Heart right ventricle (tissue), 16 donors: ENCODE results near the gene EHMT1. TPM values are rescaled to one million over a fixed set of nuclear protein-coding genes. Genes with fewer than 3 reads are reported as not detected.
"Not testable (repeated sequence)": the region's sequence is repeated elsewhere in the genome, so short reads cannot be mapped to it uniquely, and the experiment has no call there.

Source experiments
- ATAC-seq, 8 donors: fragments of 200-7000 bp; cut with Tn5 transposase; one replicate each; pipeline ENCODE4 v1.9.1; 2020; ENCODE audit warnings: mild to moderate bottlenecking in 8 of 8, moderate library complexity in 8 of 8, moderate number of reproducible peaks in 1 of 8
- DNase-seq, 2 donors: peaks; one replicate each; pipeline ENCODE4 v3.0.0-alpha.2; 2020
- H3K27ac ChIP-seq, 10 donors: fragments of 200-600 bp; sonication (generic) in 2 of 10; one replicate each; pipeline versions ENCODE4 v1.5.0 to v1.8.0; 2020 to 2022; ENCODE audit warnings: mild to moderate bottlenecking in 3 of 10
- H3K27me3 ChIP-seq, 7 donors: fragments of 200-600 bp; one replicate each; pipeline ENCODE4 v1.8.0; 2021 to 2022; ENCODE audit warnings: mild to moderate bottlenecking in 2 of 7
- H3K36me3 ChIP-seq, 9 donors: fragments of 200-600 bp; sonication (generic) in 1 of 9; one replicate each; pipeline versions ENCODE4 v1.5.0 to v1.8.0; 2020 to 2022; ENCODE audit warnings: mild to moderate bottlenecking in 2 of 9
- H3K4me1 ChIP-seq, 9 donors: fragments of 200-600 bp; sonication (generic) in 1 of 9; one replicate each; pipeline versions ENCODE4 v1.5.0 to v1.8.0; 2020 to 2022; ENCODE audit warnings: mild to moderate bottlenecking in 4 of 9
- H3K4me3 ChIP-seq, 10 donors: fragments of 200-600 bp; sonication (generic) in 2 of 10; one replicate each; pipeline versions ENCODE4 v1.5.0 to v1.8.0; 2020 to 2022; ENCODE audit warnings: mild to moderate bottlenecking in 7 of 10, moderate library complexity in 2 of 10
- H3K9me3 ChIP-seq, 11 donors: fragments of 200-600 bp in 10 of 11; sonication (generic) in 2 of 11; one replicate each; pipeline versions ENCODE4 v1.5.0 to v1.8.0; 2013 to 2022; ENCODE audit warnings: mild to moderate bottlenecking in 2 of 11, control low read depth in 1 of 11, moderate library complexity in 1 of 11
- WGBS, 2 donors: extraction: QIAGEN DNeasy Blood & Tissue Kit; methylation state at CpG; one replicate each; pipeline ENCODE4 v1.1.7; 2013; ENCODE audit warnings: inconsistent platforms in 1 of 2; 5-methylcytosine and 5-hydroxymethylcytosine counted together
- intact Hi-C, 10 donors: fragments of 100-400 bp; cut with DNase I; formaldehyde crosslinking; loops; one replicate each; pipeline versions ENCODE4 v1.11.1 to v1.14.2; 2022
- polyA plus RNA-seq, 2 donors: library from polyadenylated mRNA; stranded (reverse); fragments of 200-250 nt; gene quantifications; one replicate each; pipeline ENCODE4 v1.2.3, GENCODE V29; 2013
- total RNA-seq, 10 donors: library from RNA; stranded (reverse); fragmentation: NEBNext Ultra II Directional in 3 of 10; extraction: Animal tissue kit (Norgen Biotek cat#: 25700) in 3 of 10; gene quantifications; one replicate each; pipeline versions ENCODE4 v1.2.1 to v1.2.4, GENCODE V29; 2021 to 2023
- TF ChIP-seq, protein P1 (sequence below), 9 donors: fragments of 200-600 bp; sonication (generic) in 2 of 9; IDR thresholded peaks; one replicate each; pipeline versions ENCODE4 v1.5.0 to v1.8.0; 2021 to 2022; ENCODE audit warnings: antibody characterized with exemption in 9 of 9, mild to moderate bottlenecking in 5 of 9, moderate library complexity in 1 of 9
- donor health status: Arrhythmogenic right ventricular cardiomyopathy.
- donor health status: ischemic (EF 13 %, LVEDD 7.1; RV severe dilation, severe dysfunction).
- donor health status: healthy with polysubstance abuse.
- donor health status: DM: no; HTN: yes; CAD: no.
- donor health status: DM: no; HTN: no; CAD: no.
- donor health status: ischemic (EF 25% LVEDD 6.9; RV normal size, moderate dysfunction).
- donor health status: ischemic (EF 25% LVEDD 5.7; RV mildly dilated, moderate dysfunction).
- donor health status: healthy.
- donor health status: DM: yes; HTN: yes; CAD: no.
- donor health status: Ischemic cardiomyopathy.
- donor health status: ischemic (EF 35%, LVEDD 5.7; RV mildly dilated, moderate dysfunction).
- donor health status: nonischemic (EF 11% LVEDD 7.7; RV severe dilation, severe dysfunction).
- donor health status: DM: yes; HTN: yes; CAD: no.
- donor health status: PGD.
- donor health status: ischemic (EF 29% LVEDD 5.4; RV normal size, mild dysfunction).
- donor health status: nonischemic (EF 23%, LVEDD 6.1; RV moderate dilation, normal function).

EHMT1 gene
- total and polyA plus RNA-seq, 12 donors = 19.6 to 45.1 (median 31.1) TPM

DNA sequence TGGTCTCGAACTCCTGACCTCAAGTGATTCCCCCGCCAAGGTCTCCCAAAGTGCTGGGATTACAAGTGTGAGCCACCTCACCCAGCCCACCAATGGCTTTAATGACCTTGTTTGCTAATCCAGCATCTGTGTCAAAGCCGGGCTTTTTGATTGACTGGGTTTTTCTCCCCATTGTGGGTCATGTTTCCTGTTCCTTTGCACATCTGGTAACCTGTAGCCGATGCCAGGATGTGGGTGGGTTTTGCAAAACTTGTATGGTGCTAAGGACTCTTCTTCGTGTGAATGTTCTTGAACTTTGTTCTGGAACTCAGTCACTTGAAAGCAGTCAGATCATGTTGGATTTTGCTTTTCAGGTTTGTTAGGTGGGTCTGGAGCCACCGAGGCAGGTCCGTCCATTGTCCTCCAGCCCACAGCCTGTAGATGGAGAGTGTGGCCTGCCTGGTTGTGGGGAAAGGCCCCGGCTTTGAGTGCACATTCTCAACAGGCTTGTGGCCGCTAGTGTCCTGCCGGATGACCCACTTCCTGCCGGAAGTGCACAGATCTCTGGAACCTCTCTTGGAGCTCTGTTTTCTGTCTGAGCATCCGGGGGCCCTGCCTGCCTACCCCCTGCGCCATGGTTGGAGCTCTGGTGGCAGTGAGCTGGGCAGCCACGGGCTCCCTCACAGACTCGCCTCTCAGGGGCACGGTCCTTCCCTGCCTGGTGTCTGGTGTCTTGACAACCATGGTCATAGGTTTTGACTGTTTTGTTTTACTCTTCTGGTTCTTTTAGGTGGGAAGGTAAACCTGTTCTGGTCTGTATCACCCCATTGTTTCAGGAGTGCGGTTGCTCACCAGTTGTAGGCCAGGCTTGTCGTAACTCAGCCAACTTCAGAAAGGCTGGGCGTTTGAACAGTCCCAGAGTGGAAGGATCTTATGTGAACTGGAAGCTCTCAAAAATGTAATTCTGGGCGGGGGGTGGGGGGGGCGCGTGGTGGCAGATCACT lies 189.2 kb downstream of the EHMT1 start:
- H3K27ac ChIP-seq = no peak overlapping the region
- TF ChIP-seq, protein P1, sequence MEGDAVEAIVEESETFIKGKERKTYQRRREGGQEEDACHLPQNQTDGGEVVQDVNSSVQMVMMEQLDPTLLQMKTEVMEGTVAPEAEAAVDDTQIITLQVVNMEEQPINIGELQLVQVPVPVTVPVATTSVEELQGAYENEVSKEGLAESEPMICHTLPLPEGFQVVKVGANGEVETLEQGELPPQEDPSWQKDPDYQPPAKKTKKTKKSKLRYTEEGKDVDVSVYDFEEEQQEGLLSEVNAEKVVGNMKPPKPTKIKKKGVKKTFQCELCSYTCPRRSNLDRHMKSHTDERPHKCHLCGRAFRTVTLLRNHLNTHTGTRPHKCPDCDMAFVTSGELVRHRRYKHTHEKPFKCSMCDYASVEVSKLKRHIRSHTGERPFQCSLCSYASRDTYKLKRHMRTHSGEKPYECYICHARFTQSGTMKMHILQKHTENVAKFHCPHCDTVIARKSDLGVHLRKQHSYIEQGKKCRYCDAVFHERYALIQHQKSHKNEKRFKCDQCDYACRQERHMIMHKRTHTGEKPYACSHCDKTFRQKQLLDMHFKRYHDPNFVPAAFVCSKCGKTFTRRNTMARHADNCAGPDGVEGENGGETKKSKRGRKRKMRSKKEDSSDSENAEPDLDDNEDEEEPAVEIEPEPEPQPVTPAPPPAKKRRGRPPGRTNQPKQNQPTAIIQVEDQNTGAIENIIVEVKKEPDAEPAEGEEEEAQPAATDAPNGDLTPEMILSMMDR (IDR thresholded peaks at IDR 0.05) = no peak
- H3K4me3 ChIP-seq = no peak overlapping the region
- no peaks in the 10 kb centered on the region for H3K4me1 ChIP-seq
- ATAC-seq (no peak), DNase-seq (no peak)
- WGBS, 2 donors = 87 to 90% methylated on average over 22 of the region's 22 CpGs
- intact Hi-C loops = no loop called here
- no peaks in the 10 kb centered on the region for H3K9me3 ChIP-seq
- peaks cover 0 to 68% (median 25%) of the 10 kb centered on the region in 9 donors for H3K36me3 ChIP-seq
- no peaks in the 10 kb centered on the region for H3K27me3 ChIP-seq

DNA sequence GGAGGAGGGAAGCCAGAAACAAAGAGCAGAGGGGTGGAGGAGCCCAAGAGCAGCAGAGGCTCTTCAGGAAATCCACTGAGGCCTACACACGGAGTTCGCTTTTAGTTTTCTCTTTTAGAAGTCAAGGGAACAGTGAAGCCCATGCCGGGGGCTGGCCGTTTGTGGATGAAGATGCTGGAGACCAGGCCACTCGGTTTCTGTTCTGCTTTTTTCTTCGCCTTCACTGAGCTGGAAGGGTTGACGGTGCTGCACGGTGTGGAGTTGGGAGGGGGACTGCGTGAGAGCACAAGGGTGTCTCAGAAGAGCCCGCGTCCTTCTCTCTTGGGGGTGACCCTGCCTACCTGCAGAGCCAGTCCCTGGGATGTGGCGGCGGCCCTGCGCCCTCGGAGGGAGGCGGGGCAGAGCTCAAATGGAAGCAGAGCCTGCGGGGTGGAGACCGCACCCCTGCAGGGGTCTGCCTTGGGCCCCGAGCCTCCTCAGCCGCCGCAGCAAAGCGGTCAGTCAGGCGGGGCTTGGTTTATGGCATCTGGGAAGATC lies 190.3 kb downstream of the EHMT1 start:
- TF ChIP-seq, protein P1 (IDR thresholded peaks at IDR 0.05) = no peak
- Histone ChIP-seq H3K27ac (no peak overlapping the region), H3K36me3 (peaks cover 0 to 68% (median 33%) of the 10 kb centered on the region in 9 donors), H3K4me1 (no peaks in the 10 kb centered on the region), H3K27me3 (no peaks in the 10 kb centered on the region), H3K9me3 (no peaks in the 10 kb centered on the region), H3K4me3 (no peak overlapping the region)
- DNase-seq (no peak), ATAC-seq (no peak)
- 95% methylated on average over 23 of the region's 23 CpGs for whole genome bisulfite sequencing, 2 donors
- intact Hi-C loops = no loop called here

DNA sequence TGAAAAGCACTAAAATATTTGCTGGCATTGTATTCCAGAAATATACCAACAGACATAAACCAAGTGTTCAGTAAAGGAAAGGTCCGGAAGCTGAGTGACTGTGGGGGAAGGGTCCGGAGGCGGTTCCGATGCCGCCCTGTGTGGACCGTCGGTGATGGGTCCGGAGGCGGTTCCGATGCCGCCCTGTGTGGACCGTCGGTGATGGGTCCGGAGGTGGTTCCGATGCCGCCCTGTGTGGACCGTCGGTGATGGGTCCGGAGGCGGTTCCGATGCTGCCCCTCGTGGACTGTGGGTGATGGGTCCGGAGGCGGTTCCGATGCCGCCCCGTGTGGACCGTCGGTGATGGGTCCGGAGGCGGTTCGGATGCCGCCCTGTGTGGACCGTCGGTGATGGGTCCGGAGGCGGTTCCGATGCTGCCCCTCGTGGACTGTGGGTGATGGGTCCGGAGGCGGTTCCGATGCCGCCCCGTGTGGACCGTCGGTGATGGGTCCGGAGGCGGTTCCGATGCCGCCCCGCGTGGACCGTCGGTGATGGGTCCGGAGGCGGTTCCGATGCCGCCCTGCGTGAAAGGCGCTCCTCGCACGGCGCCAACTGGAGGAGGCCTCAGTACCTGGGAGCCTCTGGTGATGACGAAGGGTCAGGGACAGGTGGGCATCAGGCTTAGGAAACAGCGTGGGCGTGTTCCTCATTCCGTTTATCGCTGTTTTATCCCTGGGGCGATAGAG lies 191.1 kb downstream of the EHMT1 start:
- peaks cover 0 to 70% (median 40%) of the 10 kb centered on the region in 9 donors for H3K36me3 ChIP-seq
- H3K4me1 ChIP-seq, H3K27ac ChIP-seq, intact Hi-C loops, ATAC-seq, H3K4me3 ChIP-seq, H3K9me3 ChIP-seq, DNase-seq, H3K27me3 ChIP-seq: not testable (repeated sequence)
- WGBS, 2 donors = 98% methylated on average over 60 to 69 of the region's 69 CpGs

DNA sequence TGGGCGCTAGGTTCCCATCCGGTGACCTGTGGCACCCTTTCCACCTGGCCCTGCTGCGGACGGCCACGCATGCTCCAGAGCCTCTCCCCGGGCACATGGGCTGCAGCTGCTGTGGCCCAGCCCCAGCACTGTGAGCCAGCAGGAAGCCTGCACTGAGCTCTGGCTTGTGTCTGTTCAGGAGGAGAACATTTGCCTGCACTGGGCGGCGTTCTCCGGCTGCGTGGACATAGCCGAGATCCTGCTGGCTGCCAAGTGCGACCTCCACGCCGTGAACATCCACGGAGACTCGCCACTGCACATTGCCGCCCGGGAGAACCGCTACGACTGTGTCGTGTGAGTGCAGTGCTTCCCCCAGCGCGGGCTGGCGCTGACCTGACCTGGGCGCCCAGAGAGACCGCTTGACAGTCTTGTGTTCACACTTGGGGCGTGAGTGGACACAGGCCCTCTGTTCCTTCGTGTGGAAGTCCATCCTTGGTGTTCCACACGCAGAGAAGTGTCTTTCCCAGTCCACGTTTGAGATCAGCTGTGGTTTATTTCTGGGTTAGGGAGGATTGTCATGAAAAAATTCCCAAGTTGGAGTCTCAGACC lies 192.6 kb downstream of the EHMT1 start:
- DNase-seq (no peak), ATAC-seq (no peak)
- Histone ChIP-seq H3K9me3 (no peaks in the 10 kb centered on the region), H3K4me3 (no peak overlapping the region), H3K36me3 (peaks cover 0 to 82% (median 54%) of the 10 kb centered on the region in 9 donors), H3K27me3 (no peaks in the 10 kb centered on the region), H3K4me1 (no peaks in the 10 kb centered on the region), H3K27ac (no peak overlapping the region)
- TF ChIP-seq, protein P1 (IDR thresholded peaks at IDR 0.05) = no peak
- intact Hi-C loops = no loop called here
- 93 to 94% methylated on average over 30 of the region's 30 CpGs for WGBS, 2 donors
